ENCODE results near the gene LARP4B.
A peak's percentile ranks its signal among the peaks of the same experiment; 100 is the strongest.

LARP4B gene

DNA sequence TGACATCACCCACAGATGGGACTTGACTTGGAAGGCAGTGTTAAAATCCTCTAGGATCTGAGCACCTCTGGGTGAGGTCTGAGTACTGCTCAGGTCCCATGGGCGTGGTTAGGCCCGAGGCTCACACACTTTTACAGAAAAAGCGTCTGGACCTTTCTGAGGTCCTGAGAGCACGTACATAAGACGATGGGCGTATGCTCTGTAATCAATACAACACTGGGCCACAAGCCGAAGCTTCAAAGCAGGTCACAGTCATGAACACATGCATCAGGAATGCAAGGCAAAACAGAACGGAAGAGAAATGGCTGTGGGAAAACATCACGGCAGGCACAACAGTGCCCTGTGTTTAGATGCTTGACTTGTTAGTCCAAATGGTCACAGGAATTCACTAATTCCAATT lies 112.2 kb downstream of the LARP4B start:
- Histone ChIP-seq H3K23ac (ENCODE audit: low read length in 2 of 2) (no peak overlapping the region), H3K4ac (ENCODE audit: low read depth in 1 of 2, low read length in 2 of 2) (no peak overlapping the region), H3K9me3 (ENCODE audit: control insufficient read depth, low read length) (no peaks in the 10 kb centered on the region), H4K8ac (ENCODE audit: low read length) (no peak overlapping the region), H2BK12ac (ENCODE audit: low read length in 2 of 2) (no peak overlapping the region), H2BK5ac (ENCODE audit: low read depth, low read length, poor library complexity, severe bottlenecking) (no peak overlapping the region), H3K4me2 (ENCODE audit: low read length, poor library complexity, severe bottlenecking) (no peak overlapping the region), H3K36me3 (ENCODE audit: control insufficient read depth in 1 of 2, insufficient read depth in 2 of 2, low read depth in 1 of 2, low read length in 2 of 2) (peaks cover 77 to 97% of the 10 kb centered on the region in 2 experiments), H3K9ac (ENCODE audit: low read length) (no peak overlapping the region), H3K27ac (ENCODE audit: low read length, poor library complexity, severe bottlenecking) (peak overlapping the region; percentile 1), H3K27me3 (ENCODE audit: control insufficient read depth in 1 of 2, insufficient read depth in 1 of 2, low read length in 2 of 2) (no peaks in the 10 kb centered on the region), H3K79me1 (replicated peaks; ENCODE audit: low read length, poor library complexity, severe bottlenecking) (peaks cover 49% of the 10 kb centered on the region), H2BK15ac (ENCODE audit: low read depth, poor library complexity, severe bottlenecking) (no peak overlapping the region), H3K14ac (ENCODE audit: low read length in 2 of 2) (no peak overlapping the region), H3K4me3 (ENCODE audit: insufficient read depth in 1 of 2, low read depth in 1 of 2, low read length in 2 of 2) (no peak overlapping the region), H2AK5ac (ENCODE audit: low read length, severe bottlenecking) (no peak overlapping the region), H2BK120ac (ENCODE audit: low read depth, low read length) (no peak overlapping the region), H4K91ac (ENCODE audit: low read length) (no peak overlapping the region), H3K4me1 (ENCODE audit: control insufficient read depth, insufficient read depth, low read depth, low read length) (peaks cover 10% of the 10 kb centered on the region), H3K18ac (ENCODE audit: low read depth in 1 of 2, low read length in 2 of 2) (no peak overlapping the region), H2AFZ (ENCODE audit: low read depth, low read length) (no peak overlapping the region)
- DNase-seq, result peak; percentile 74
- WGBS, result 57% methylated on average over 9 of the region's 9 CpGs

DNA sequence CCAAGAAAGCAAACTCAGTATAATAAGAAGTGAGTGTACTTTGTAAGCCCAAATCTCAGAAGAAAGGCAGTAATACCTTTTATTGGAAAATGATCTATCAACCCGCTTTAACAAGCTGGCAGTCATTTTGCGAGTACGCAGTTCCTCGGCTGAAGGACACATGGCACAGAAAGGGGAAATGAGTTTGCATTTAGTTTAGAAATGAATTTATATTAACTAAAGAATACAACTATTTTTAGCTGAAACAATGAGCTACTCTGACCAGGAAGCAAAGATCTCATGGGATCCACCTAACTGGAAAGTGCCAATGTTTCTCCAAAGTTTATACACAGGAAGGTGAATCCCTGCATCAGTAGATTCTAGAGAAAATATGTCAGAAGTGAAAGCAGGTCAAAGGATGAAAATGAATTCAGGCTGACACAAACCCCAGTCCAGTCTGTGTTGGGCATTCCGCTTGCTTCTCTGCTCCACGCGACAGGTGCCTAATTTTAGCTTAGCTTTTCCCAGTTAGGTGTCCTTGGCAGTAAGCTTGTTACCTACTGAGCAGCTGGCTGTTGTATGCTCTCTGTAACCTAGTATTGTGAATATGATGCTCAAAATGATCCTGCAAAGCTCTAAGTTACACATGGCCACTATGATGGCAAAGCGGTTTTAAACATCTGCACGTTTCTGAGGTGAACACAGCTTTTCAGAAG lies 112.8 kb downstream of the LARP4B start:
- no peak overlapping the region for H4K8ac ChIP-seq (ENCODE audit: low read length)
- H3K27ac ChIP-seq (ENCODE audit: low read length, poor library complexity, severe bottlenecking), result no peak overlapping the region
- H3K4me2 ChIP-seq (ENCODE audit: low read length, poor library complexity, severe bottlenecking), result no peak overlapping the region
- no peaks in the 10 kb centered on the region for H3K9me3 ChIP-seq (ENCODE audit: control insufficient read depth, low read length)
- no peak overlapping the region for H2BK5ac ChIP-seq (ENCODE audit: low read depth, low read length, poor library complexity, severe bottlenecking)
- H3K27me3 ChIP-seq (ENCODE audit: control insufficient read depth in 1 of 2, insufficient read depth in 1 of 2, low read length in 2 of 2), result no peaks in the 10 kb centered on the region
- H3K9ac ChIP-seq (ENCODE audit: low read length), result no peak overlapping the region
- no peak overlapping the region for H2AK5ac ChIP-seq (ENCODE audit: low read length, severe bottlenecking)
- no peak overlapping the region for H3K4me3 ChIP-seq (ENCODE audit: insufficient read depth in 1 of 2, low read depth in 1 of 2, low read length in 2 of 2)
- no peak overlapping the region for H3K18ac ChIP-seq (ENCODE audit: low read depth in 1 of 2, low read length in 2 of 2)
- no peak overlapping the region for H3K23ac ChIP-seq (ENCODE audit: low read length in 2 of 2)
- H2BK12ac ChIP-seq (ENCODE audit: low read length in 2 of 2), result no peak overlapping the region
- H4K91ac ChIP-seq (ENCODE audit: low read length), result no peak overlapping the region
- peaks cover 77 to 95% of the 10 kb centered on the region in 2 experiments for H3K36me3 ChIP-seq (ENCODE audit: control insufficient read depth in 1 of 2, insufficient read depth in 2 of 2, low read depth in 1 of 2, low read length in 2 of 2)
- H2AFZ ChIP-seq (ENCODE audit: low read depth, low read length), result no peak overlapping the region
- no peak overlapping the region for H3K14ac ChIP-seq (ENCODE audit: low read length in 2 of 2)
- no peak overlapping the region for H2BK120ac ChIP-seq (ENCODE audit: low read depth, low read length)
- no peak for DNase-seq
- peaks cover 52% of the 10 kb centered on the region for H3K79me1 ChIP-seq (replicated peaks; ENCODE audit: low read length, poor library complexity, severe bottlenecking)
- H2BK15ac ChIP-seq (ENCODE audit: low read depth, poor library complexity, severe bottlenecking), result no peak overlapping the region
- 98% methylated on average over 9 of the region's 9 CpGs for WGBS
- no peak overlapping the region for H3K4ac ChIP-seq (ENCODE audit: low read depth in 1 of 2, low read length in 2 of 2)
- peaks cover 10% of the 10 kb centered on the region for H3K4me1 ChIP-seq (ENCODE audit: control insufficient read depth, insufficient read depth, low read depth, low read length)

DNA sequence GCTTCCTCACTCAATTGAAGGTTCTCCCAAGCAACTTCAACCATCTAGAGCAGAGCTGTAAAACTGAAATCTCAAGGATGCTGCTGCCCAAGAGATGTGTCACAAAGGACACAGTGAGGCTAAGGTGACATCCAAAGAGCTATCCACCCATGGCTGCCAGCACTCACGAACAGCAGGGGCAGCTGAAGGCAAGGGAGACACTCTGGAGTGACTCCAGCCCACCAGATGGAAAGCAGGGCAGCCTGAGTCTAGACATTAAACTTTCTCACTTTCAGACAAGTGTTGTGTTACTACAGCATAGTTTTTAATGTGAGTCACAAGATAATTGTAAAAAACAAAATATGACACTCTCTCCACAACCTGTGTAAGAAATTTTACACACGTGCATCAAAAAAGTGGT lies 113.5 kb downstream of the LARP4B start:
- H3K4me3 ChIP-seq (ENCODE audit: insufficient read depth in 1 of 2, low read depth in 1 of 2, low read length in 2 of 2), result no peak overlapping the region
- DNase-seq, result no peak

DNA sequence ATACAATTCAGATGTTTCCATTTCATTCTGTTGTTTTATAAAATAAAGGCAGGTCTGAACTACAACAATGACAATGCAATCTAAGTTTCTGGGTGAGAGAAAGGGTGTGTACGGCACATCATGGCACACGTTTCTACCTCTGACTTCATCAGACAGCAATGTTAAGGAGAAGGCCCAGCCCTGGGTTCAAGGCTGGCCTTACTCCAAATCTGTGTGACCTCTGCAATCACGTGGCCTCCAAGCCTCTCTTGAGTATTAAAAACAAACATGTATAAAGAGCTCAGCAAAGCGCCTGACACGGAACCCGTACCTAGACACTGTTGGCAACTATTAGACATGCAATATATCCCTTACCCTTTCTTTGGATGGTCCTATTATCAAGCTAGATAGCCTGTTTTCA lies 114.1 kb downstream of the LARP4B start:
- no peak overlapping the region for H2BK5ac ChIP-seq (ENCODE audit: low read depth, low read length, poor library complexity, severe bottlenecking)
- no peak overlapping the region for H2BK120ac ChIP-seq (ENCODE audit: low read depth, low read length)
- H3K27me3 ChIP-seq (ENCODE audit: control insufficient read depth in 1 of 2, insufficient read depth in 1 of 2, low read length in 2 of 2), result no peaks in the 10 kb centered on the region
- H3K23ac ChIP-seq (ENCODE audit: low read length in 2 of 2), result no peak overlapping the region
- 89% methylated on average over 6 of the region's 6 CpGs for WGBS
- no peak overlapping the region for H2BK12ac ChIP-seq (ENCODE audit: low read length in 2 of 2)
- no peak overlapping the region for H3K18ac ChIP-seq (ENCODE audit: low read depth in 1 of 2, low read length in 2 of 2)
- no peak overlapping the region for H3K9ac ChIP-seq (ENCODE audit: low read length)
- H2BK15ac ChIP-seq (ENCODE audit: low read depth, poor library complexity, severe bottlenecking), result no peak overlapping the region
- H3K4me3 ChIP-seq (ENCODE audit: insufficient read depth in 1 of 2, low read depth in 1 of 2, low read length in 2 of 2), result no peak overlapping the region
- H3K79me1 ChIP-seq (replicated peaks; ENCODE audit: low read length, poor library complexity, severe bottlenecking), result peaks cover 50% of the 10 kb centered on the region
- H3K4ac ChIP-seq (ENCODE audit: low read depth in 1 of 2, low read length in 2 of 2), result no peak overlapping the region
- H3K9me3 ChIP-seq (ENCODE audit: control insufficient read depth, low read length), result no peaks in the 10 kb centered on the region
- no peak for DNase-seq
- H4K8ac ChIP-seq (ENCODE audit: low read length), result no peak overlapping the region
- no peak overlapping the region for H3K27ac ChIP-seq (ENCODE audit: low read length, poor library complexity, severe bottlenecking)
- H3K14ac ChIP-seq (ENCODE audit: low read length in 2 of 2), result no peak overlapping the region
- H3K4me1 ChIP-seq (ENCODE audit: control insufficient read depth, insufficient read depth, low read depth, low read length), result peaks cover 10% of the 10 kb centered on the region
- peaks cover 74 to 95% of the 10 kb centered on the region in 2 experiments for H3K36me3 ChIP-seq (ENCODE audit: control insufficient read depth in 1 of 2, insufficient read depth in 2 of 2, low read depth in 1 of 2, low read length in 2 of 2)
- H2AFZ ChIP-seq (ENCODE audit: low read depth, low read length), result no peak overlapping the region
- no peak overlapping the region for H2AK5ac ChIP-seq (ENCODE audit: low read length, severe bottlenecking)
- no peak overlapping the region for H4K91ac ChIP-seq (ENCODE audit: low read length)
- H3K4me2 ChIP-seq (ENCODE audit: low read length, poor library complexity, severe bottlenecking), result no peak overlapping the region

More for the DNA sequence above, 113.5 kb downstream of the LARP4B start:
- Histone ChIP-seq H2AK5ac (ENCODE audit: low read length, severe bottlenecking) (no peak overlapping the region), H3K4ac (ENCODE audit: low read depth in 1 of 2, low read length in 2 of 2) (no peak overlapping the region), H3K4me2 (ENCODE audit: low read length, poor library complexity, severe bottlenecking) (no peak overlapping the region), H2AFZ (ENCODE audit: low read depth, low read length) (no peak overlapping the region), H2BK12ac (ENCODE audit: low read length in 2 of 2) (no peak overlapping the region), H3K36me3 (ENCODE audit: control insufficient read depth in 1 of 2, insufficient read depth in 2 of 2, low read depth in 1 of 2, low read length in 2 of 2) (peaks cover 75 to 95% of the 10 kb centered on the region in 2 experiments), H3K18ac (ENCODE audit: low read depth in 1 of 2, low read length in 2 of 2) (no peak overlapping the region), H2BK5ac (ENCODE audit: low read depth, low read length, poor library complexity, severe bottlenecking) (no peak overlapping the region), H3K27me3 (ENCODE audit: control insufficient read depth in 1 of 2, insufficient read depth in 1 of 2, low read length in 2 of 2) (no peaks in the 10 kb centered on the region), H3K9ac (ENCODE audit: low read length) (no peak overlapping the region), H3K14ac (ENCODE audit: low read length in 2 of 2) (no peak overlapping the region), H4K91ac (ENCODE audit: low read length) (no peak overlapping the region), H3K9me3 (ENCODE audit: control insufficient read depth, low read length) (no peaks in the 10 kb centered on the region), H2BK120ac (ENCODE audit: low read depth, low read length) (no peak overlapping the region), H4K8ac (ENCODE audit: low read length) (no peak overlapping the region), H3K23ac (ENCODE audit: low read length in 2 of 2) (no peak overlapping the region), H3K79me1 (replicated peaks; ENCODE audit: low read length, poor library complexity, severe bottlenecking) (peaks cover 50% of the 10 kb centered on the region), H3K4me1 (ENCODE audit: control insufficient read depth, insufficient read depth, low read depth, low read length) (peaks cover 10% of the 10 kb centered on the region), H2BK15ac (ENCODE audit: low read depth, poor library complexity, severe bottlenecking) (no peak overlapping the region), H3K27ac (ENCODE audit: low read length, poor library complexity, severe bottlenecking) (no peak overlapping the region)
- 94% methylated on average over 1 of the region's 2 CpGs for WGBS

Data from mesenchymal stem cell (in vitro differentiated cells and primary cell).